HCEC 1CT (cell line): ENCODE results near the gene MTHFD1L.

Experiments used
- DNase-seq: peaks from one replicate; pipeline ENCODE4 v3.0.0-alpha.2; 2017

MTHFD1L gene

GRCh38 chr6:150993253-150993652 is 127.8 kb downstream of the MTHFD1L start:
- no peak for DNase-seq

GRCh38 chr6:150994026-150994425 is 128.5 kb downstream of the MTHFD1L start:
- no peak for DNase-seq

- no peak for DNase-seq
These were observed 131.5 kb downstream of the MTHFD1L start for GRCh38 chr6:150996968-150997367.

GRCh38 chr6:150999107-150999506 is 133.6 kb downstream of the MTHFD1L start:
- peak; percentile 21 for DNase-seq

GRCh38 chr6:150999576-150999975 is 134.1 kb downstream of the MTHFD1L start:
- DNase-seq, result no peak

GRCh38 chr6:151001387-151002056 is 136.0 kb downstream of the MTHFD1L start:
- DNase-seq, result no peak

- DNase-seq, result no peak
These were observed 136.6 kb downstream of the MTHFD1L start for GRCh38 chr6:151002057-151002450.

GRCh38 chr6:151002491-151002935 is 137.0 kb downstream of the MTHFD1L start:
- DNase-seq, result no peak

- DNase-seq, result peak; percentile 93
These were observed 139.0 kb downstream of the MTHFD1L start for GRCh38 chr6:151004383-151005024.

GRCh38 chr6:151005164-151005563 is 139.7 kb downstream of the MTHFD1L start:
- DNase-seq, result no peak

- DNase-seq, result no peak
These were observed 140.6 kb downstream of the MTHFD1L start for GRCh38 chr6:151005896-151006632.

GRCh38 chr6:151007076-151007475 is 141.6 kb downstream of the MTHFD1L start:
- DNase-seq, result no peak

GRCh38 chr6:151007922-151008321 is 142.4 kb downstream of the MTHFD1L start:
- DNase-seq, result no peak

- DNase-seq, result no peak
These were observed 142.9 kb downstream of the MTHFD1L start for GRCh38 chr6:151008425-151008824.

GRCh38 chr6:151009576-151009975 is 144.1 kb downstream of the MTHFD1L start:
- DNase-seq, result no peak

- no peak for DNase-seq
These were observed 144.6 kb downstream of the MTHFD1L start for GRCh38 chr6:151010071-151010470.

GRCh38 chr6:151012321-151013294 is 147.1 kb downstream of the MTHFD1L start:
- peak; percentile 67 for DNase-seq

GRCh38 chr6:151014404-151015100 is 149.1 kb downstream of the MTHFD1L start:
- peak; percentile 62 for DNase-seq

GRCh38 chr6:151015101-151015700 is 149.7 kb downstream of the MTHFD1L start:
- DNase-seq, result no peak

GRCh38 chr6:151016107-151016506 is 150.6 kb downstream of the MTHFD1L start:
- DNase-seq, result no peak

- no peak for DNase-seq
These were observed 152.5 kb downstream of the MTHFD1L start for GRCh38 chr6:151018046-151018445.
